K562 (cell line): ENCODE measurements around the gene KRTAP10-11. TPM values are rescaled to one million over a fixed set of nuclear protein-coding genes. Genes with fewer than 3 reads are reported as not detected.

Experiments used
- ATAC-seq: fragments of 200-7000 bp; cut with Tn5 transposase; 3 replicates; pipeline ENCODE4 v1.9.1; 2020; ENCODE audit warnings: moderate library complexity
- BruUV-seq: library from RNA; stranded (reverse); fragments of 400-500 nt; replicated peaks from 2 replicates; lab custom pipeline; 2021; lab: Mats Ljungman, UMichigan
- CTCF ChIA-PET: fragments of 300-600 bp; formaldehyde crosslinking; extraction: SDS; loops from one replicate; lab custom pipeline; 2021; ENCODE audit warnings: low intra/inter-chr PET ratio; lab: Yijun Ruan, JAX
- POLR2A ChIA-PET: fragments of 300-600, 350-650 bp; sonication (Branson Sonifier 250); formaldehyde crosslinking; extraction: SDS; loops from one replicate; lab custom pipeline; 2021; ENCODE audit warnings: antibody characterized with exemption, inconsistent platforms; lab: Yijun Ruan, JAX
- DNase-seq, 4 experiments: peaks; one replicate each; pipeline versions ENCODE4 v3.0.0 to v3.0.0-alpha.2; 2011 to 2018; ENCODE audit warnings: low spot score in 3 of 4, mixed read lengths in 3 of 4; ENCODE audit errors: extremely low read depth in 1 of 4
- FAIRE-seq: peaks from 2 replicates; lab custom pipeline; 2011; peaks lifted over from hg19 to GRCh38; lab: Jason Lieb, UNC
- H2AFZ ChIP-seq: 2 replicates; pipeline ENCODE4 v1.6.0; 2011; ENCODE audit warnings: low read depth, low read length, control low read depth, inconsistent platforms
- H3K27ac ChIP-seq: fragments of 200-600 bp; 3 replicates; pipeline ENCODE4 v1.8.0; 2011; ENCODE audit warnings: low read depth, mild to moderate bottlenecking, control low read depth, inconsistent platforms, low read length, moderate library complexity, mixed read lengths; ENCODE audit errors: extremely low read depth
- H3K27me3 ChIP-seq, 2 experiments: fragments of 300-600 bp in 1 of 2; 2 replicates in 1 of 2; 3 replicates in 1 of 2; pipeline versions ENCODE4 v1.6.0 to v1.8.0; 2011; ENCODE audit warnings: inconsistent platforms in 2 of 2, low read length in 2 of 2, mild to moderate bottlenecking in 1 of 2, mixed read lengths in 1 of 2, moderate library complexity in 1 of 2; ENCODE audit not compliant: control insufficient read depth in 2 of 2, insufficient read depth in 2 of 2
- H3K36me3 ChIP-seq: fragments of 300-600 bp; 3 replicates; pipeline ENCODE4 v1.8.0; 2011; ENCODE audit warnings: mild to moderate bottlenecking, low read length, inconsistent platforms; ENCODE audit not compliant: control insufficient read depth, insufficient read depth
- H3K4me1 ChIP-seq, 2 experiments: fragments of 200-600 bp in 1 of 2; replicated peaks in 1 of 2; 2 replicates in 1 of 2; 3 replicates in 1 of 2; pipeline versions ENCODE4 v1.5.1 to v1.8.0; 2011; ENCODE audit warnings: inconsistent platforms in 2 of 2, low read length in 2 of 2, mild to moderate bottlenecking in 1 of 2, mixed read lengths in 1 of 2, moderate library complexity in 1 of 2; ENCODE audit not compliant: control insufficient read depth in 2 of 2, insufficient read depth in 2 of 2
- H3K4me2 ChIP-seq: 2 replicates; pipeline ENCODE4 v1.6.1; 2011; ENCODE audit warnings: low read length, control low read depth, inconsistent platforms, mixed read lengths; ENCODE audit not compliant: insufficient read depth
- H3K4me3 ChIP-seq: fragments of 200-600 bp; sonication (generic), shearing (Covaris generic); 2 replicates; pipeline ENCODE4 v1.5.1; 2016; ENCODE audit warnings: control low read depth, inconsistent platforms
- H3K79me2 ChIP-seq: fragments of 200-600 bp; 3 replicates; pipeline ENCODE4 v1.8.0; 2011; ENCODE audit warnings: low read length, inconsistent platforms; ENCODE audit not compliant: control insufficient read depth, insufficient read depth
- H3K9ac ChIP-seq, 2 experiments: 2 replicates each; pipeline versions ENCODE4 v1.6.0 to v1.6.1; 2011; ENCODE audit warnings: low read depth in 2 of 2, low read length in 2 of 2, control low read depth in 1 of 2, inconsistent platforms in 1 of 2, mild to moderate bottlenecking in 1 of 2, mixed read lengths in 1 of 2; ENCODE audit not compliant: insufficient read depth in 1 of 2
- H3K9me1 ChIP-seq: one replicate; pipeline ENCODE4 v1.6.0; 2011; ENCODE audit warnings: inconsistent platforms, mild to moderate bottlenecking, low read length, moderate library complexity; ENCODE audit not compliant: control insufficient read depth, insufficient read depth
- H3K9me3 ChIP-seq: replicated peaks from 2 replicates; pipeline ENCODE4 v1.5.1; 2011; ENCODE audit warnings: low read depth, low read length, inconsistent platforms; ENCODE audit not compliant: control insufficient read depth, insufficient read depth
- H4K20me1 ChIP-seq: replicated peaks from 2 replicates; pipeline ENCODE4 v1.6.1; 2011; ENCODE audit warnings: low read length, inconsistent platforms, mixed read lengths; ENCODE audit not compliant: control insufficient read depth, insufficient read depth
- CBFA2T2 ChIP-seq: fragments of 450-650 bp; conservative IDR thresholded peaks from 2 replicates; pipeline ENCODE4 v1.6.1; 2017; ENCODE audit warnings: mild to moderate bottlenecking
- FOSL1 ChIP-seq: fragments of 200-800 bp; sonication (Bioruptor generic); conservative IDR thresholded peaks from 2 replicates; pipeline ENCODE4 v1.6.1; 2016; ENCODE audit warnings: missing genetic modification characterization, missing compliant biosample characterization
- HMBOX1 ChIP-seq: sonication (generic); IDR thresholded peaks from 2 replicates; pipeline ENCODE4 v1.6.1; 2016
- IFI16 ChIP-seq: fragments of 250-450 bp; sonication (Bioruptor Pico); IDR thresholded peaks from 2 replicates; pipeline ENCODE4 v2.1.2; 2022; ENCODE audit warnings: mild to moderate bottlenecking, inconsistent platforms
- ILK ChIP-seq: fragments of 450-650 bp; IDR thresholded peaks from 2 replicates; pipeline ENCODE4 v1.6.1; 2016; ENCODE audit warnings: missing genetic modification characterization, low read depth, mild to moderate bottlenecking, missing compliant biosample characterization, moderate library complexity, borderline replicate concordance
- MBD1 ChIP-seq: fragments of 250-450 bp; sonication (Bioruptor Pico); IDR thresholded peaks from 2 replicates; pipeline ENCODE4 v1.8.0; 2022; ENCODE audit warnings: inconsistent platforms
- MYNN ChIP-seq, 2 experiments: sonication (generic); formaldehyde crosslinking in 1 of 2; IDR thresholded peaks; 2 replicates each; pipeline versions ENCODE4 v1.5.0 to v1.6.1; 2016 to 2020; ENCODE audit warnings: antibody characterized with exemption in 1 of 2, missing genetic modification reagents in 1 of 2
- NBN ChIP-seq: fragments of 450-650 bp; IDR thresholded peaks from 2 replicates; pipeline ENCODE4 v1.6.1; 2016; ENCODE audit warnings: low read depth, mild to moderate bottlenecking
- THRA ChIP-seq: fragments of 450-650 bp; IDR thresholded peaks from 2 replicates; pipeline ENCODE4 v1.6.1; 2017; ENCODE audit warnings: mild to moderate bottlenecking, moderate library complexity
- TRIM28 ChIP-seq: fragments of 450-650 bp; IDR thresholded peaks from 2 replicates; pipeline ENCODE4 v1.6.1; 2017
- WGBS: fragments of 100-300 bp; shearing (Covaris generic); methylation state at CpG from one replicate; pipeline ENCODE4 v1.1.6; 2016; ENCODE audit warnings: low coverage, mixed read lengths; ENCODE audit not compliant: insufficient coverage; ENCODE audit errors: missing lambda C conversion rate; 5-methylcytosine and 5-hydroxymethylcytosine counted together
- in situ Hi-C: fragments of 300-500 bp; cut with MboI; formaldehyde crosslinking; loops from 4 replicates; pipeline ENCODE4 v1.15.0; 2018; ENCODE audit warnings: inconsistent platforms, mixed read lengths
- intact Hi-C: fragments of 100-400 bp; cut with micrococcal nuclease; formaldehyde crosslinking; loops from 2 replicates; pipeline ENCODE4 v1.14.2; 2022
- polyA plus RNA-seq, 8 experiments: library from polyadenylated mRNA; depleted of rRNA in 4 of 8; stranded (reverse) in 5 of 8; unstranded in 3 of 8; fragments of >200 nt; fragmentation: Nextera tagmentation in 2 of 8; fragmentation: Illumina TruSeq in 1 of 8; extraction: Ambion mirVana in 2 of 8; extraction: Trizol in 1 of 8; gene quantifications; 2 replicates each; pipeline versions ENCODE4 v1.2.1 to v1.2.3, GENCODE V29; 2011 to 2014; ENCODE audit warnings: inconsistent platforms in 1 of 8, missing spikeins in 1 of 8
- total RNA-seq, 7 experiments: library from RNA; depleted of rRNA in 6 of 7; stranded (reverse); fragments of >200 nt in 6 of 7; fragmentation: Illumina TruSeq in 2 of 7; extraction: Trizol in 2 of 7; gene quantifications; 2 replicates each; pipeline versions ENCODE4 v1.2.1 to v1.2.3, GENCODE V29; 2011 to 2021; ENCODE audit warnings: low replicate concordance in 1 of 7

Gene KRTAP10-11
- total and polyA plus RNA-seq, 9 of the 15 experiments (the other 6 are each of a cell fraction or from before 2014, with no cell fraction given): not detected

GRCh38 chr21:44636209-44637017 lies 9.8 kb upstream of the KRTAP10-11 start:
- CTCF ChIA-PET: no interaction called here
- in situ Hi-C loops: no loop called here
- H3K27me3 ChIP-seq: peaks cover 0 to 6% of the 10 kb centered on the region in 2 experiments; a peak in 2 of 5 replicates
- no peak for TF ChIP-seq CBFA2T2
- TF ChIP-seq MYNN (IDR thresholded peaks at IDR 0.05): no peak
- TF ChIP-seq MYNN (CRISPR knock-in tag; IDR thresholded peaks at IDR 0.05): no peak
- no peak for TF ChIP-seq THRA
- TF ChIP-seq MBD1 (CRISPR knock-in tag): no peak
- TF ChIP-seq TRIM28: no peak
- no peak for TF ChIP-seq ILK
- TF ChIP-seq HMBOX1: no peak
- no peak for TF ChIP-seq FOSL1 (tag)
- no peak for TF ChIP-seq NBN
- TF ChIP-seq IFI16 (CRISPR knock-in tag): no peak
- TF ChIP-seq, all 486 proteins: peak for 0
- Histone ChIP-seq H3K9me3 (no peaks in the 10 kb centered on the region), H4K20me1 (no peaks in the 10 kb centered on the region), H3K27ac (no peak overlapping the region), H3K79me2 (no peaks in the 10 kb centered on the region), H3K9me1 (no peaks in the 10 kb centered on the region), H3K4me2 (no peak overlapping the region), H3K9ac (no peak overlapping the region; a peak in 1 of 4 replicates), H3K4me3 (no peak overlapping the region), H3K4me1 (peaks cover 0 to 3% of the 10 kb centered on the region in 2 experiments; a peak in 2 of 5 replicates), H2AFZ (no peak overlapping the region), H3K36me3 (no peaks in the 10 kb centered on the region)
- DNase-seq (no peak), FAIRE-seq (no peak), ATAC-seq (no peak)
- intact Hi-C loops: no loop called here
- 3% methylated on average over 15 of the region's 15 CpGs for WGBS
- POLR2A ChIA-PET: interaction anchor here (1.0 kb wide), 1 partner anchor 27 kb away, joined by 3 read pairs; no protein-coding TSS in a partner anchor
- BruUV-seq: no TSS peak
